ENCODE data around the gene CUL3.

Gene CUL3

GRCh38 chr2:224472137-224472536, 113.0 kb downstream of the CUL3 start:
- DNase-seq (ENCODE audit: low read depth) = no peak

GRCh38 chr2:224469374-224469964, 115.7 kb downstream of the CUL3 start:
- no peak for DNase-seq (ENCODE audit: low read depth)

- DNase-seq (ENCODE audit: low read depth) = no peak
These were observed 118.8 kb downstream of the CUL3 start for GRCh38 chr2:224466304-224466895.

GRCh38 chr2:224461391-224461790, 123.8 kb downstream of the CUL3 start:
- no peak for DNase-seq (ENCODE audit: low read depth)

GRCh38 chr2:224457408-224458096, 127.6 kb downstream of the CUL3 start:
- DNase-seq (ENCODE audit: low read depth) = no peak

GRCh38 chr2:224453892-224454291, 131.3 kb downstream of the CUL3 start:
- DNase-seq (ENCODE audit: low read depth) = no peak

- peak; percentile 3 for DNase-seq (ENCODE audit: low read depth)
These were observed 135.7 kb downstream of the CUL3 start for GRCh38 chr2:224449212-224450147.

GRCh38 chr2:224448236-224448635, 136.9 kb downstream of the CUL3 start:
- DNase-seq (ENCODE audit: low read depth) = no peak

- no peak for DNase-seq (ENCODE audit: low read depth)
These were observed 140.4 kb downstream of the CUL3 start for GRCh38 chr2:224444783-224445182.

GRCh38 chr2:224444021-224444420, 141.1 kb downstream of the CUL3 start:
- no peak for DNase-seq (ENCODE audit: low read depth)

GRCh38 chr2:224442071-224442967, 142.8 kb downstream of the CUL3 start:
- no peak for DNase-seq (ENCODE audit: low read depth)

GRCh38 chr2:224440988-224441387, 144.2 kb downstream of the CUL3 start:
- no peak for DNase-seq (ENCODE audit: low read depth)

- DNase-seq (ENCODE audit: low read depth) = no peak
These were observed 146.4 kb downstream of the CUL3 start for GRCh38 chr2:224438726-224439125.

GRCh38 chr2:224436634-224437033, 148.5 kb downstream of the CUL3 start:
- no peak for DNase-seq (ENCODE audit: low read depth)

GRCh38 chr2:224434618-224435017, 150.5 kb downstream of the CUL3 start:
- no peak for DNase-seq (ENCODE audit: low read depth)

GRCh38 chr2:224433442-224433841, 151.7 kb downstream of the CUL3 start:
- DNase-seq (ENCODE audit: low read depth) = no peak

GRCh38 chr2:224432003-224432579, 153.1 kb downstream of the CUL3 start:
- DNase-seq (ENCODE audit: low read depth) = no peak

GRCh38 chr2:224429441-224429810, 155.7 kb downstream of the CUL3 start:
- no peak for DNase-seq (ENCODE audit: low read depth)

GRCh38 chr2:224428787-224429440, 156.2 kb downstream of the CUL3 start:
- no peak for DNase-seq (ENCODE audit: low read depth)

- DNase-seq (ENCODE audit: low read depth) = no peak
These were observed 157.7 kb downstream of the CUL3 start for GRCh38 chr2:224427471-224427870.

GRCh38 chr2:224426656-224427055, 158.5 kb downstream of the CUL3 start:
- DNase-seq (ENCODE audit: low read depth) = no peak

Data from fibroblast of the conjunctiva (primary cell).